Measurements from ENCODE around the gene MRPL17. TPM values are rescaled to one million over a fixed set of nuclear protein-coding genes. Genes with fewer than 3 reads are reported as not detected.

MRPL17 gene
- total and polyA plus RNA-seq, 9 of the 15 experiments (the other 6 are each of a cell fraction or from before 2014, with no cell fraction given): 33.9 to 81.6 (median 43.9) TPM

DNA sequence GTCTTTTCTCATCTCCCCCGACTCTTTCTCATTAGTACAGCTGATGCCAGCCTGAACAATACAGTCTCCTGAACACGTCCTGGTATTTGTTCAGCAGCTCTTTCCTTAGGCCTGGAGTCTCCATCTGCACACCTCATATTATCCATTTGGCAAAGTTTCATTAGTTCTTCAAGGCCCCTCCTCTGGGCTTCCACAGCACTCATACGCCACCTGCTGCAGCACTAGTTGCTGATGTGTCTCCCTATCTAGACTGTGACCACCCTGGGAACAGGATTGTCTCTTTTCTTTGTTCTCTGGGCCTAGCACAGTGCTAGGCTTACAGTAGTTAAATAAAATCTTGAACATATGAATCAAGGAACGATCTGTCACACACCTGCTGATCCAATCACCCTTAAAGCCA lies 44.7 kb downstream of the MRPL17 start (continued):
- TF ChIP-seq, protein P1, sequence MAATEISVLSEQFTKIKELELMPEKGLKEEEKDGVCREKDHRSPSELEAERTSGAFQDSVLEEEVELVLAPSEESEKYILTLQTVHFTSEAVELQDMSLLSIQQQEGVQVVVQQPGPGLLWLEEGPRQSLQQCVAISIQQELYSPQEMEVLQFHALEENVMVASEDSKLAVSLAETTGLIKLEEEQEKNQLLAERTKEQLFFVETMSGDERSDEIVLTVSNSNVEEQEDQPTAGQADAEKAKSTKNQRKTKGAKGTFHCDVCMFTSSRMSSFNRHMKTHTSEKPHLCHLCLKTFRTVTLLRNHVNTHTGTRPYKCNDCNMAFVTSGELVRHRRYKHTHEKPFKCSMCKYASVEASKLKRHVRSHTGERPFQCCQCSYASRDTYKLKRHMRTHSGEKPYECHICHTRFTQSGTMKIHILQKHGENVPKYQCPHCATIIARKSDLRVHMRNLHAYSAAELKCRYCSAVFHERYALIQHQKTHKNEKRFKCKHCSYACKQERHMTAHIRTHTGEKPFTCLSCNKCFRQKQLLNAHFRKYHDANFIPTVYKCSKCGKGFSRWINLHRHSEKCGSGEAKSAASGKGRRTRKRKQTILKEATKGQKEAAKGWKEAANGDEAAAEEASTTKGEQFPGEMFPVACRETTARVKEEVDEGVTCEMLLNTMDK (IDR thresholded peaks at IDR 0.05; ENCODE audit: borderline replicate concordance, insufficient read depth, low read depth, low read length, poor library complexity, severe bottlenecking): peak; percentile 57
- TF ChIP-seq KLF13 (tag; IDR thresholded peaks at IDR 0.05; ENCODE audit: borderline replicate concordance, low read depth): no peak
- no peak for TF ChIP-seq SETDB1 (IDR thresholded peaks at IDR 0.05; ENCODE audit: low read length)
- TF ChIP-seq HSF4 (CRISPR knock-in tag; IDR thresholded peaks at IDR 0.05; ENCODE audit: borderline replicate concordance): no peak
- TF ChIP-seq ELF2 (CRISPR knock-in tag; IDR thresholded peaks at IDR 0.05): no peak
- no peak for TF ChIP-seq XRCC3 (IDR thresholded peaks at IDR 0.05)
- no peak for TF ChIP-seq TAL1 (IDR thresholded peaks at IDR 0.05)
- no peak for TF ChIP-seq MIER1 (IDR thresholded peaks at IDR 0.05; ENCODE audit: low read depth)
- TF ChIP-seq, protein P2, sequence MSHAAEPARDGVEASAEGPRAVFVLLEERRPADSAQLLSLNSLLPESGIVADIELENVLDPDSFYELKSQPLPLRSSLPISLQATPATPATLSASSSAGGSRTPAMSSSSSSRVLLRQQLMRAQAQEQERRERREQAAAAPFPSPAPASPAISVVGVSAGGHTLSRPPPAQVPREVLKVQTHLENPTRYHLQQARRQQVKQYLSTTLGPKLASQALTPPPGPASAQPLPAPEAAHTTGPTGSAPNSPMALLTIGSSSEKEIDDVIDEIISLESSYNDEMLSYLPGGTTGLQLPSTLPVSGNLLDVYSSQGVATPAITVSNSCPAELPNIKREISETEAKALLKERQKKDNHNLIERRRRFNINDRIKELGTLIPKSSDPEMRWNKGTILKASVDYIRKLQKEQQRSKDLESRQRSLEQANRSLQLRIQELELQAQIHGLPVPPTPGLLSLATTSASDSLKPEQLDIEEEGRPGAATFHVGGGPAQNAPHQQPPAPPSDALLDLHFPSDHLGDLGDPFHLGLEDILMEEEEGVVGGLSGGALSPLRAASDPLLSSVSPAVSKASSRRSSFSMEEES (CRISPR knock-in tag; IDR thresholded peaks at IDR 0.05): no peak
- TF ChIP-seq KLF10 (CRISPR knock-in tag; IDR thresholded peaks at IDR 0.05): no peak
- TF ChIP-seq ZFP36 (IDR thresholded peaks at IDR 0.05; ENCODE audit: low read depth, low read length, partially characterized antibody): no peak
- no peak for TF ChIP-seq MCM5 (IDR thresholded peaks at IDR 0.05; ENCODE audit: low read depth)
- TF ChIP-seq, protein P3, sequence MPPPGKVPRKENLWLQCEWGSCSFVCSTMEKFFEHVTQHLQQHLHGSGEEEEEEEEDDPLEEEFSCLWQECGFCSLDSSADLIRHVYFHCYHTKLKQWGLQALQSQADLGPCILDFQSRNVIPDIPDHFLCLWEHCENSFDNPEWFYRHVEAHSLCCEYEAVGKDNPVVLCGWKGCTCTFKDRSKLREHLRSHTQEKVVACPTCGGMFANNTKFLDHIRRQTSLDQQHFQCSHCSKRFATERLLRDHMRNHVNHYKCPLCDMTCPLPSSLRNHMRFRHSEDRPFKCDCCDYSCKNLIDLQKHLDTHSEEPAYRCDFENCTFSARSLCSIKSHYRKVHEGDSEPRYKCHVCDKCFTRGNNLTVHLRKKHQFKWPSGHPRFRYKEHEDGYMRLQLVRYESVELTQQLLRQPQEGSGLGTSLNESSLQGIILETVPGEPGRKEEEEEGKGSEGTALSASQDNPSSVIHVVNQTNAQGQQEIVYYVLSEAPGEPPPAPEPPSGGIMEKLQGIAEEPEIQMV (tag; conservative IDR thresholded peaks at IDR 0.05; ENCODE audit: low read depth): no peak
- TF ChIP-seq CXXC5 (CRISPR knock-in tag; IDR thresholded peaks at IDR 0.05): no peak
- TF ChIP-seq, protein P4, sequence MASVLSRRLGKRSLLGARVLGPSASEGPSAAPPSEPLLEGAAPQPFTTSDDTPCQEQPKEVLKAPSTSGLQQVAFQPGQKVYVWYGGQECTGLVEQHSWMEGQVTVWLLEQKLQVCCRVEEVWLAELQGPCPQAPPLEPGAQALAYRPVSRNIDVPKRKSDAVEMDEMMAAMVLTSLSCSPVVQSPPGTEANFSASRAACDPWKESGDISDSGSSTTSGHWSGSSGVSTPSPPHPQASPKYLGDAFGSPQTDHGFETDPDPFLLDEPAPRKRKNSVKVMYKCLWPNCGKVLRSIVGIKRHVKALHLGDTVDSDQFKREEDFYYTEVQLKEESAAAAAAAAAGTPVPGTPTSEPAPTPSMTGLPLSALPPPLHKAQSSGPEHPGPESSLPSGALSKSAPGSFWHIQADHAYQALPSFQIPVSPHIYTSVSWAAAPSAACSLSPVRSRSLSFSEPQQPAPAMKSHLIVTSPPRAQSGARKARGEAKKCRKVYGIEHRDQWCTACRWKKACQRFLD (CRISPR knock-in tag; IDR thresholded peaks at IDR 0.05): no peak
- no peak for TF ChIP-seq HDAC6 (IDR thresholded peaks at IDR 0.05; ENCODE audit: low read depth, low read length)
- no peak for TF ChIP-seq FOXP1 (CRISPR knock-in tag; IDR thresholded peaks at IDR 0.05)
- no peak for TF ChIP-seq MCM7 (IDR thresholded peaks at IDR 0.05)
- TF ChIP-seq GATAD2A (IDR thresholded peaks at IDR 0.05): no peak
- TF ChIP-seq FIP1L1 (IDR thresholded peaks at IDR 0.05; ENCODE audit: low read depth, low read length, poor library complexity, severe bottlenecking): no peak
- TF ChIP-seq, protein P5, sequence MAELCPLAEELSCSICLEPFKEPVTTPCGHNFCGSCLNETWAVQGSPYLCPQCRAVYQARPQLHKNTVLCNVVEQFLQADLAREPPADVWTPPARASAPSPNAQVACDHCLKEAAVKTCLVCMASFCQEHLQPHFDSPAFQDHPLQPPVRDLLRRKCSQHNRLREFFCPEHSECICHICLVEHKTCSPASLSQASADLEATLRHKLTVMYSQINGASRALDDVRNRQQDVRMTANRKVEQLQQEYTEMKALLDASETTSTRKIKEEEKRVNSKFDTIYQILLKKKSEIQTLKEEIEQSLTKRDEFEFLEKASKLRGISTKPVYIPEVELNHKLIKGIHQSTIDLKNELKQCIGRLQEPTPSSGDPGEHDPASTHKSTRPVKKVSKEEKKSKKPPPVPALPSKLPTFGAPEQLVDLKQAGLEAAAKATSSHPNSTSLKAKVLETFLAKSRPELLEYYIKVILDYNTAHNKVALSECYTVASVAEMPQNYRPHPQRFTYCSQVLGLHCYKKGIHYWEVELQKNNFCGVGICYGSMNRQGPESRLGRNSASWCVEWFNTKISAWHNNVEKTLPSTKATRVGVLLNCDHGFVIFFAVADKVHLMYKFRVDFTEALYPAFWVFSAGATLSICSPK (IDR thresholded peaks at IDR 0.05; ENCODE audit: borderline replicate concordance): no peak
- TF ChIP-seq ZNF436 (CRISPR knock-in tag; IDR thresholded peaks at IDR 0.05): no peak
- TF ChIP-seq CBFA2T2 (conservative IDR thresholded peaks at IDR 0.05): no peak

All from K562 (cell line).